GM12878 (cell line): ENCODE data around the gene MRTFB. TPM values are rescaled to one million over a fixed set of nuclear protein-coding genes. Genes with fewer than 3 reads are reported as not detected.

Source experiments
- ATAC-seq: fragments of 200-7000 bp; cut with Tn5 transposase; 3 replicates; pipeline ENCODE4 v1.9.1; 2020; ENCODE audit warnings: mild to moderate bottlenecking, moderate library complexity
- BruUV-seq: library from RNA; stranded (reverse); fragments of 400-500 nt; replicated peaks from 2 replicates; lab custom pipeline; 2021; lab: Mats Ljungman, UMichigan
- CTCF ChIA-PET: fragments of 300-600 bp; sonication (Branson Sonifier 250); formaldehyde crosslinking; extraction: SDS; loops from one replicate; lab custom pipeline; 2021; ENCODE audit warnings: inconsistent platforms; lab: Yijun Ruan, JAX
- POLR2A ChIA-PET: fragments of 350-600 bp; formaldehyde crosslinking; extraction: SDS; loops from one replicate; lab custom pipeline; 2021; ENCODE audit warnings: inconsistent platforms; lab: Charles Lee
- RAD21 ChIA-PET: fragments of 300-600 bp; sonication (Branson Sonifier 250); formaldehyde crosslinking; loops from one replicate; lab custom pipeline; 2023; ENCODE audit warnings: antibody characterized with exemption; ENCODE audit not compliant: unreplicated experiment; lab: Charles Lee
- SMC1A ChIA-PET: fragments of 300-600 bp; sonication (Branson Sonifier 250); formaldehyde crosslinking; loops from one replicate; lab custom pipeline; 2023; ENCODE audit not compliant: unreplicated experiment, uncharacterized antibody; lab: Charles Lee
- DNase-seq: peaks from one replicate; pipeline ENCODE4 v3.0.0-alpha.2; 2011; ENCODE audit warnings: low read depth, low spot score
- FAIRE-seq: peaks from 3 replicates; lab custom pipeline; 2011; peaks lifted over from hg19 to GRCh38; lab: Jason Lieb, UNC
- H2AFZ ChIP-seq: 2 replicates; pipeline ENCODE4 v1.6.0; 2011; ENCODE audit warnings: low read depth, low read length, control low read depth; ENCODE audit not compliant: control insufficient read depth
- H3K27ac ChIP-seq: 2 replicates; pipeline ENCODE4 v1.5.1; 2011; ENCODE audit warnings: control low read depth; ENCODE audit not compliant: control insufficient read depth, insufficient read depth
- H3K27me3 ChIP-seq, 2 experiments: replicated peaks in 1 of 2; 2 replicates each; pipeline versions ENCODE4 v1.6.0 to v1.6.1; 2011; ENCODE audit warnings: low read length in 1 of 2; ENCODE audit not compliant: control insufficient read depth in 2 of 2, insufficient read depth in 2 of 2
- H3K36me3 ChIP-seq, 2 experiments: 2 replicates each; pipeline ENCODE4 v1.5.1; 2011; ENCODE audit warnings: low read length in 1 of 2; ENCODE audit not compliant: control insufficient read depth in 2 of 2, insufficient read depth in 2 of 2
- H3K4me1 ChIP-seq: 2 replicates; pipeline ENCODE4 v1.6.1; 2011; ENCODE audit warnings: mild to moderate bottlenecking, low read length, moderate library complexity, mixed read lengths; ENCODE audit not compliant: control insufficient read depth, insufficient read depth
- H3K4me2 ChIP-seq: 2 replicates; pipeline ENCODE4 v1.6.0; 2011; ENCODE audit warnings: control low read depth; ENCODE audit not compliant: control insufficient read depth, insufficient read depth
- H3K4me3 ChIP-seq: fragments of 200-600 bp; sonication (generic); 2 replicates; pipeline ENCODE4 v1.5.1; 2016
- H3K79me2 ChIP-seq: 2 replicates; pipeline ENCODE4 v1.6.0; 2011; ENCODE audit warnings: low read length; ENCODE audit not compliant: control insufficient read depth, insufficient read depth
- H3K9ac ChIP-seq: 2 replicates; pipeline ENCODE4 v1.8.0; 2011; ENCODE audit warnings: low read length, control low read depth, mixed read lengths; ENCODE audit not compliant: control insufficient read depth, insufficient read depth
- H3K9me3 ChIP-seq: replicated peaks from 3 replicates; pipeline ENCODE4 v1.5.1; 2011; ENCODE audit warnings: mild to moderate bottlenecking, low read length; ENCODE audit not compliant: control insufficient read depth, insufficient read depth
- H4K20me1 ChIP-seq: 2 replicates; pipeline ENCODE4 v1.6.0; 2011; ENCODE audit not compliant: control insufficient read depth, insufficient read depth
- ASH2L ChIP-seq: fragments of 300-600, 200-600 bp; sonication (generic); IDR thresholded peaks from 2 replicates; pipeline ENCODE4 v1.6.1; 2017; ENCODE audit warnings: low read depth, mild to moderate bottlenecking, borderline replicate concordance
- ESRRA ChIP-seq: IDR thresholded peaks from 2 replicates; pipeline ENCODE4 v1.6.1; 2012; ENCODE audit warnings: mild to moderate bottlenecking, low read length, improper control_type of control experiment
- NBN ChIP-seq: fragments of 450-650 bp; IDR thresholded peaks from 2 replicates; pipeline ENCODE4 v1.6.1; 2016
- NR2C1 ChIP-seq: fragments of 450-650 bp; IDR thresholded peaks from 2 replicates; pipeline ENCODE4 v1.6.1; 2017; ENCODE audit warnings: antibody characterized with exemption, mild to moderate bottlenecking, moderate library complexity
- POLR2A ChIP-seq: IDR thresholded peaks from 2 replicates; pipeline ENCODE4 v1.6.1; 2011; ENCODE audit warnings: low read depth, mild to moderate bottlenecking, low read length
- POLR2AphosphoS5 ChIP-seq: IDR thresholded peaks from 2 replicates; pipeline ENCODE4 v1.6.1; 2011; ENCODE audit warnings: mild to moderate bottlenecking, low read length, inconsistent platforms
- RAD51 ChIP-seq: fragments of 450-650 bp; IDR thresholded peaks from 2 replicates; pipeline ENCODE4 v1.6.1; 2016; ENCODE audit warnings: moderate library complexity, mild to moderate bottlenecking, inconsistent platforms
- SUPT20H ChIP-seq: IDR thresholded peaks from 2 replicates; pipeline ENCODE4 v1.6.1; 2011; ENCODE audit warnings: low read depth, mild to moderate bottlenecking, low read length, moderate library complexity, borderline replicate concordance; ENCODE audit not compliant: control insufficient read depth
- SUZ12 ChIP-seq: fragments of 200-600 bp; sonication (generic); IDR thresholded peaks from one replicate; pipeline ENCODE4 v1.6.1; 2018; ENCODE audit warnings: antibody characterized with exemption, mild to moderate bottlenecking; ENCODE audit not compliant: unreplicated experiment
- TAF1 ChIP-seq: IDR thresholded peaks from 2 replicates; pipeline ENCODE4 v1.6.1; 2011; ENCODE audit warnings: mild to moderate bottlenecking, low read depth, low read length, borderline replicate concordance
- TCF12 ChIP-seq: IDR thresholded peaks from 2 replicates; pipeline ENCODE4 v1.6.1; 2011; ENCODE audit warnings: low read depth, mild to moderate bottlenecking, low read length
- TCF3 ChIP-seq: IDR thresholded peaks from 2 replicates; pipeline ENCODE4 v1.6.1; 2012; ENCODE audit warnings: low read depth, mild to moderate bottlenecking, low read length, borderline replicate concordance; ENCODE audit not compliant: insufficient read depth
- YBX1 ChIP-seq: fragments of 450-650 bp; IDR thresholded peaks from 2 replicates; pipeline ENCODE4 v1.6.1; 2016; ENCODE audit warnings: antibody characterized with exemption
- ZBED1 ChIP-seq: IDR thresholded peaks from 2 replicates; pipeline ENCODE4 v1.6.1; 2016; ENCODE audit warnings: borderline replicate concordance
- WGBS: methylation state at CpG from one replicate; pipeline ENCODE4 v1.1.6; 2016; ENCODE audit warnings: low lambda C conversion rate; ENCODE audit not compliant: insufficient replicate concordance, insufficient coverage; ENCODE audit errors: missing lambda C conversion rate; 5-methylcytosine and 5-hydroxymethylcytosine counted together
- in situ Hi-C: fragments of 300-500 bp; cut with MboI; formaldehyde crosslinking; loops from 9 replicates; pipeline ENCODE4 v1.14.3; 2018; ENCODE audit warnings: mixed read lengths
- intact Hi-C: fragments of 100-400 bp; cut with micrococcal nuclease; formaldehyde crosslinking; loops from one replicate; pipeline ENCODE4 v1.14.2; 2022; ENCODE audit not compliant: unreplicated experiment
- polyA plus RNA-seq, 11 experiments: library from polyadenylated mRNA; depleted of rRNA in 4 of 11; unstranded in 6 of 11; stranded (reverse) in 5 of 11; fragments of >200 nt; fragmentation: Nextera tagmentation in 4 of 11; fragmentation: Illumina TruSeq in 1 of 11; extraction: Ambion mirVana in 4 of 11; extraction: Trizol in 1 of 11; gene quantifications; 1 replicate in 1 of 11; 2 replicates in 10 of 11; pipeline versions ENCODE4 v1.2.1 to v1.2.3, GENCODE V29; 2011 to 2016; ENCODE audit warnings: inconsistent platforms in 2 of 11, missing spikeins in 2 of 11, low read depth in 1 of 11
- total RNA-seq, 4 experiments: library from RNA; depleted of rRNA in 3 of 4; stranded (reverse); fragments of >200 nt in 3 of 4; fragmentation: Illumina TruSeq in 1 of 4; extraction: Trizol in 1 of 4; gene quantifications; 2 replicates each; pipeline versions ENCODE4 v1.2.1 to v1.2.3, GENCODE V29; 2013 to 2021
- TF ChIP-seq, protein P1 (sequence below): fragments of 450-650 bp; IDR thresholded peaks from 2 replicates; pipeline ENCODE4 v1.6.1; 2016; ENCODE audit warnings: mild to moderate bottlenecking

The MRTFB gene
- total and polyA plus RNA-seq, 10 of the 15 experiments (the other 5 are each of a cell fraction or from before 2014, with no cell fraction given): 2.1 to 14.3 (median 8.0) TPM

DNA sequence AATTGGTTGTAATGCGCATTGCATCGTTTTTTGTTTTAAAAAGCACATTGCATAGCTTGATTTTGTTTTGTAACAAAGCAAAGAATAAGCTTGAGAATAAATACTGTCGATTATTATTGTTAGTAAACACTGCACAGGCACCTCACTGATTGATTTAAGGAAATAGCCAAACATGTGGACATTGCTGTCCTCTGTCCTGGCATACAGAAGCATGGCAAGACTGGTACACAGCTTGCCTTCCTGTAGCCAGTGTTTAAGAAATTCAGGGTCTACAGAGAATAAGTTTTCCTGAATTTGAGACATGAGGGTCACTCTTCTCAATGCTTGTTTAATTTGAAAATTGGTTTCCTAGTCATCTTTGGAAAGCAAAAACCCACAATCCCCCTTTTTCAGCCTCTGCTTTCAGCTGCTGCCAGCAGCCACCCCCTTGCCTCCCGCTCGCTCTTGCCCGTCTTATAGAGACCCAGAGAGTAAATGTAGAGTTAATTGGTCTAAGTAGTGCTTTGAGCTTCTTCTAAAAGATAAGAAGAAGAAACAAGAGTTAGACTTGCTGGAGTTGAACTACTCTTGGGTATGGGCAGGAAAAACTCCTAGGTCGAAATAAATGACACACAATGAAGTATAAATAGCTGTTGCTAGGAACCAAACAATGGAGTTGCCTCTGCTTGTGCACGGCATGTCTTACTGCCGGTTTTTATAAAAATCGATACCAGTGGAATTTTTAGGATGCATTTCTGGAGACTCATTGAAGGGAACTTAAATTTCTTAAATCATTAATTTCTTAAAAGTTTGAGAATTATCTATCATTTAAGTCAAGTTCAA is 116.6 kb downstream of the MRTFB start:
- BruUV-seq: no TSS peak
- H3K9ac ChIP-seq: no peak overlapping the region
- H2AFZ ChIP-seq: no peak overlapping the region
- no peaks in the 10 kb centered on the region for H4K20me1 ChIP-seq
- H3K9me3 ChIP-seq: no peaks in the 10 kb centered on the region
- no peaks in the 10 kb centered on the region for H3K36me3 ChIP-seq
- WGBS: 90% methylated on average over 10 of the region's 10 CpGs
- peaks cover 2% of the 10 kb centered on the region for H3K4me1 ChIP-seq
- ATAC-seq (no peak), DNase-seq (no peak), FAIRE-seq (no peak)
- H3K79me2 ChIP-seq: no peaks in the 10 kb centered on the region
- ChIA-PET SMC1A (interaction anchor here (0.8 to 2.8 kb wide), 7 partner anchors 11 to 265 kb away, joined by 3 to 10 read pairs (median 4); no protein-coding TSS in a partner anchor), POLR2A (interaction anchor here (0.5 to 0.6 kb wide), 2 partner anchors 228 to 287 kb away, joined by 5 read pairs; no protein-coding TSS in a partner anchor), CTCF (interaction anchor here (1.1 to 1.7 kb wide), 5 partner anchors 10 to 268 kb away, joined by 3 to 7 read pairs (median 4); partner anchors contain the start of gene ERCC4), RAD21 (no interaction called here)
- H3K4me2 ChIP-seq: no peak overlapping the region
- no peaks in the 10 kb centered on the region for H3K27me3 ChIP-seq
- H3K4me3 ChIP-seq: no peak overlapping the region
- intact Hi-C loops (no loop called here), in situ Hi-C loops (no loop called here)
- H3K27ac ChIP-seq: no peak overlapping the region
- TF ChIP-seq RAD51: no peak
- no peak for TF ChIP-seq ZBED1

DNA sequence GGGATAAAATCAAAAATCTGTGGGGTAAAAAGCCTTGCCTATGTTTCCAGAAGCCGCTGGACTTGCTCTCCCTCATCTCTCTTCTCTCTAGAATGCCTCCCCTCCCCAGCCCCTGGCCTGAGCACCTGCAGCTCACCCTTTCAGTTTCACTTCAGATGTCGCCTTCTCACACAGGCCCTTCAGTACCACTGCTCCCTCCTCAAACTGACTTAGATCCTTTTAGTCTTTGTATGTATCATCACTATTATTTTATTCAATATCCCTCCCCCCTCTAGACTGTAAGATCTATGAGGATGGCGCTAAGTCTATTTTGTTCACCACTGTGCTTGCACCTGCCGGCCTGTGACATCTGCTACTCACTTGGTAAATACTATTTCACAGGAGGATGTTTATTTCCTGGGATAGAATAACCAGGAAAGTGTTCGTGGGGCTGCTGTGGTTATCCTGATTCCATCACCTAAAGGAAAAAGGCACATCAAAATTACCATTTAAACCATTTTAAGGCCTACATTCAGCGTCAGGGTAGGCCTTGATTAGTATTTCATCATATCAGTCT is 122.3 kb downstream of the MRTFB start:
- ChIA-PET CTCF (interaction anchor here (1.0 to 1.3 kb wide), 3 partner anchors 9 to 270 kb away, joined by 3 to 6 read pairs (median 3); no protein-coding TSS in a partner anchor), RAD21 (interaction anchor here (1.9 kb wide), 1 partner anchor 270 kb away, joined by 6 read pairs; no protein-coding TSS in a partner anchor), SMC1A (interaction anchor here (0.8 to 2.0 kb wide), 7 partner anchors 8 to 270 kb away, joined by 3 to 5 read pairs (median 3); no protein-coding TSS in a partner anchor), POLR2A (no interaction called here)
- DNase-seq: peak; percentile 21
- H3K4me2 ChIP-seq: peak overlapping the region; percentile 48
- ATAC-seq: peak; percentile 98
- H3K4me1 ChIP-seq: peaks cover 19% of the 10 kb centered on the region
- peak overlapping the region; percentile 55 for H3K9ac ChIP-seq
- peak overlapping the region; percentile 80 for H2AFZ ChIP-seq
- 40% methylated on average over 6 of the region's 6 CpGs for WGBS
- BruUV-seq: no TSS peak
- H3K79me2 ChIP-seq: no peaks in the 10 kb centered on the region
- peak overlapping the region; percentile 16 for H3K4me3 ChIP-seq
- intact Hi-C loops (loop anchor here (5.0 kb wide), 2 partner anchors 121 to 271 kb away; partner anchors contain the start of genes ERCC4 and MRTFB), in situ Hi-C loops (no loop called here)
- no peaks in the 10 kb centered on the region for H4K20me1 ChIP-seq
- H3K36me3 ChIP-seq: no peaks in the 10 kb centered on the region
- no peaks in the 10 kb centered on the region for H3K27me3 ChIP-seq
- peak; percentile 84 for FAIRE-seq
- H3K27ac ChIP-seq: peak overlapping the region; percentile 74
- H3K9me3 ChIP-seq: no peaks in the 10 kb centered on the region; the same call in 2 of the 3 replicates
- TF ChIP-seq SUZ12: no peak
- TF ChIP-seq TCF12: peak; percentile 57; the same call in 1 of the 2 replicates
- no peak for TF ChIP-seq ESRRA
- TF ChIP-seq YBX1: no peak
- TF ChIP-seq, protein P1, sequence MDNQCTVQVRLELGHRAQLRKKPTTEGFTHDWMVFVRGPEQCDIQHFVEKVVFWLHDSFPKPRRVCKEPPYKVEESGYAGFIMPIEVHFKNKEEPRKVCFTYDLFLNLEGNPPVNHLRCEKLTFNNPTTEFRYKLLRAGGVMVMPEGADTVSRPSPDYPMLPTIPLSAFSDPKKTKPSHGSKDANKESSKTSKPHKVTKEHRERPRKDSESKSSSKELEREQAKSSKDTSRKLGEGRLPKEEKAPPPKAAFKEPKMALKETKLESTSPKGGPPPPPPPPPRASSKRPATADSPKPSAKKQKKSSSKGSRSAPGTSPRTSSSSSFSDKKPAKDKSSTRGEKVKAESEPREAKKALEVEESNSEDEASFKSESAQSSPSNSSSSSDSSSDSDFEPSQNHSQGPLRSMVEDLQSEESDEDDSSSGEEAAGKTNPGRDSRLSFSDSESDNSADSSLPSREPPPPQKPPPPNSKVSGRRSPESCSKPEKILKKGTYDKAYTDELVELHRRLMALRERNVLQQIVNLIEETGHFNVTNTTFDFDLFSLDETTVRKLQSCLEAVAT: 0 out of 2 replicates have a peak, but pooled peaks have one; percentile 1
- peak; percentile 58; the same call in 1 of the 2 replicates for TF ChIP-seq TAF1
- 0 out of 2 replicates have a peak, but pooled peaks have one; percentile 39 for TF ChIP-seq TCF3
- peak; percentile 43; the same call in 1 of the 2 replicates for TF ChIP-seq POLR2A
- TF ChIP-seq NR2C1: no peak
- 0 out of 2 replicates have a peak, but pooled peaks have one; percentile 38 for TF ChIP-seq NBN
- 0 out of 2 replicates have a peak, but pooled peaks have one; percentile 59 for TF ChIP-seq ASH2L
- no peak for TF ChIP-seq SUPT20H
- 0 out of 2 replicates have a peak, but pooled peaks have one; percentile 36 for TF ChIP-seq POLR2AphosphoS5
